ENCODE data around the gene ATP8B2. TPM values are rescaled to one million over a fixed set of nuclear protein-coding genes. Genes with fewer than 3 reads are reported as not detected.
A peak's percentile ranks its signal among the peaks of the same experiment; 100 is the strongest.
"Not testable (repeated sequence)": the region's sequence is repeated elsewhere in the genome, so short reads cannot be mapped to it uniquely, and the experiment has no call there.

The ATP8B2 gene
- 50.1 and 54.9 TPM in 2 replicates for total RNA-seq

GRCh38 chr1:154324669-154325582 is at the start of gene ATP8B2:
ATP8B2 (plus strand) TSS chr1:154325525; CDS start chr1:154328142, 2,617 bp downstream.
- peak within 1 kb of the TSS; percentile 89 for H3K27ac Mint-ChIP-seq
- intact Hi-C loops (cut with micrococcal nuclease) = loop anchor here (1.0 to 10.0 kb wide), 5 partner anchors 10 to 760 kb away; partner anchors contain the start of genes HAX1 and IL6R
- H3K4me1 Mint-ChIP-seq (ENCODE audit: low read depth) = peaks cover 35% of the 10 kb centered on the region
- no peaks in the 10 kb centered on the region for H3K9me3 Mint-ChIP-seq
- peak within 1 kb of the TSS; percentile 96 for H3K4me3 Mint-ChIP-seq
- H3K27me3 Mint-ChIP-seq (ENCODE audit: insufficient read depth) = peaks cover 22% of the 10 kb centered on the region
- peaks cover 4% of the 10 kb centered on the region for H3K36me3 Mint-ChIP-seq (ENCODE audit: low read depth)
- DNase-seq (ENCODE audit: low spot score) = peak; percentile 74

GRCh38 chr1:154276797-154277196 is 48.5 kb upstream of the ATP8B2 start:
- Mint-ChIP-seq H3K9me3 (no peaks in the 10 kb centered on the region), H3K4me1 (ENCODE audit: low read depth) (peaks cover 28% of the 10 kb centered on the region), H3K27ac (no peak overlapping the region), H3K36me3 (ENCODE audit: low read depth) (peaks cover 9% of the 10 kb centered on the region), H3K27me3 (ENCODE audit: insufficient read depth) (peaks cover 3% of the 10 kb centered on the region), H3K4me3 (no peak overlapping the region)
- DNase-seq (ENCODE audit: low spot score) = no peak
- intact Hi-C loops (cut with micrococcal nuclease) = no loop called here

GRCh38 chr1:154287591-154287990 is 37.7 kb upstream of the ATP8B2 start:
- DNase-seq (ENCODE audit: low spot score); H3K27ac Mint-ChIP-seq; H3K27me3 Mint-ChIP-seq (ENCODE audit: insufficient read depth); H3K36me3 Mint-ChIP-seq (ENCODE audit: low read depth); H3K4me3 Mint-ChIP-seq; intact Hi-C loops (cut with micrococcal nuclease); H3K4me1 Mint-ChIP-seq (ENCODE audit: low read depth); H3K9me3 Mint-ChIP-seq: not testable (repeated sequence)

- Mint-ChIP-seq H3K4me3 (no peak overlapping the region), H3K4me1 (ENCODE audit: low read depth) (no peaks in the 10 kb centered on the region), H3K27ac (no peak overlapping the region), H3K36me3 (ENCODE audit: low read depth) (no peaks in the 10 kb centered on the region), H3K27me3 (ENCODE audit: insufficient read depth) (peaks cover 4% of the 10 kb centered on the region), H3K9me3 (peaks cover 6% of the 10 kb centered on the region)
- intact Hi-C loops (cut with micrococcal nuclease) = no loop called here
- DNase-seq (ENCODE audit: low spot score) = no peak
Observed at GRCh38 chr1:154288661-154289060, 36.7 kb upstream of the ATP8B2 start.

- Mint-ChIP-seq H3K9me3 (peaks cover 20% of the 10 kb centered on the region), H3K4me1 (ENCODE audit: low read depth) (no peaks in the 10 kb centered on the region), H3K27me3 (ENCODE audit: insufficient read depth) (peaks cover 4% of the 10 kb centered on the region), H3K4me3 (no peak overlapping the region), H3K36me3 (ENCODE audit: low read depth) (peaks cover 2% of the 10 kb centered on the region), H3K27ac (no peak overlapping the region)
- intact Hi-C loops (cut with micrococcal nuclease) = no loop called here
- no peak for DNase-seq (ENCODE audit: low spot score)
Observed at GRCh38 chr1:154290921-154291320, 34.4 kb upstream of the ATP8B2 start.

GRCh38 chr1:154295408-154296235 is 29.7 kb upstream of the ATP8B2 start:
- no peaks in the 10 kb centered on the region for H3K4me1 Mint-ChIP-seq (ENCODE audit: low read depth)

GRCh38 chr1:154301582-154301981 is 23.7 kb upstream of the ATP8B2 start:
- Mint-ChIP-seq H3K4me3 (no peak overlapping the region), H3K9me3 (peaks cover 7% of the 10 kb centered on the region), H3K4me1 (ENCODE audit: low read depth) (peaks cover 6% of the 10 kb centered on the region), H3K36me3 (ENCODE audit: low read depth) (no peaks in the 10 kb centered on the region), H3K27me3 (ENCODE audit: insufficient read depth) (no peaks in the 10 kb centered on the region), H3K27ac (no peak overlapping the region)
- no peak for DNase-seq (ENCODE audit: low spot score)
- intact Hi-C loops (cut with micrococcal nuclease) = no loop called here

More at GRCh38 chr1:154295408-154296235, 29.7 kb upstream of the ATP8B2 start:
- intact Hi-C loops (cut with micrococcal nuclease) = no loop called here
- Mint-ChIP-seq H3K36me3 (ENCODE audit: low read depth) (peaks cover 2% of the 10 kb centered on the region), H3K27ac (no peak overlapping the region), H3K4me3 (no peak overlapping the region), H3K9me3 (peaks cover 27% of the 10 kb centered on the region), H3K27me3 (ENCODE audit: insufficient read depth) (peaks cover 4% of the 10 kb centered on the region)
- DNase-seq (ENCODE audit: low spot score) = no peak

GRCh38 chr1:154304664-154305337 is 20.5 kb upstream of the ATP8B2 start:
- Mint-ChIP-seq H3K36me3 (ENCODE audit: low read depth) (no peaks in the 10 kb centered on the region), H3K4me3 (no peak overlapping the region), H3K27me3 (ENCODE audit: insufficient read depth) (no peaks in the 10 kb centered on the region), H3K9me3 (no peaks in the 10 kb centered on the region), H3K27ac (no peak overlapping the region), H3K4me1 (ENCODE audit: low read depth) (peaks cover 19% of the 10 kb centered on the region)
- DNase-seq (ENCODE audit: low spot score) = no peak
- intact Hi-C loops (cut with micrococcal nuclease) = no loop called here

- DNase-seq (ENCODE audit: low spot score) = no peak
- Mint-ChIP-seq H3K36me3 (ENCODE audit: low read depth) (no peaks in the 10 kb centered on the region), H3K4me1 (ENCODE audit: low read depth) (peaks cover 19% of the 10 kb centered on the region), H3K27ac (no peak overlapping the region), H3K4me3 (no peak overlapping the region), H3K27me3 (ENCODE audit: insufficient read depth) (no peaks in the 10 kb centered on the region), H3K9me3 (no peaks in the 10 kb centered on the region)
- intact Hi-C loops (cut with micrococcal nuclease) = no loop called here
Observed at GRCh38 chr1:154306151-154306550, 19.2 kb upstream of the ATP8B2 start.

GRCh38 chr1:154307670-154308270 is 17.6 kb upstream of the ATP8B2 start:
- H3K36me3 Mint-ChIP-seq (ENCODE audit: low read depth); H3K9me3 Mint-ChIP-seq; H3K4me3 Mint-ChIP-seq; H3K27me3 Mint-ChIP-seq (ENCODE audit: insufficient read depth); intact Hi-C loops (cut with micrococcal nuclease): not testable (repeated sequence)
- peak; percentile 13 for DNase-seq (ENCODE audit: low spot score)
- Mint-ChIP-seq H3K27ac (peak overlapping the region; percentile 25), H3K4me1 (ENCODE audit: low read depth) (peaks cover 19% of the 10 kb centered on the region)

GRCh38 chr1:154309136-154309535 is 16.2 kb upstream of the ATP8B2 start:
- H3K27me3 Mint-ChIP-seq (ENCODE audit: insufficient read depth); intact Hi-C loops (cut with micrococcal nuclease); H3K27ac Mint-ChIP-seq; H3K36me3 Mint-ChIP-seq (ENCODE audit: low read depth); H3K9me3 Mint-ChIP-seq; DNase-seq (ENCODE audit: low spot score); H3K4me3 Mint-ChIP-seq: not testable (repeated sequence)
- H3K4me1 Mint-ChIP-seq (ENCODE audit: low read depth) = peaks cover 19% of the 10 kb centered on the region
